GM12878 (cell line): ENCODE measurements around the gene FER1L5. TPM values are rescaled to one million over a fixed set of nuclear protein-coding genes. Genes with fewer than 3 reads are reported as not detected.

Experiments used
- ATAC-seq: fragments of 200-7000 bp; cut with Tn5 transposase; 3 replicates; pipeline ENCODE4 v1.9.1; 2020; ENCODE audit warnings: mild to moderate bottlenecking, moderate library complexity
- BruUV-seq: library from RNA; stranded (reverse); fragments of 400-500 nt; replicated peaks from 2 replicates; lab custom pipeline; 2021; lab: Mats Ljungman, UMichigan
- CTCF ChIA-PET: fragments of 300-600 bp; sonication (Branson Sonifier 250); formaldehyde crosslinking; extraction: SDS; loops from one replicate; lab custom pipeline; 2021; ENCODE audit warnings: inconsistent platforms; lab: Yijun Ruan, JAX
- POLR2A ChIA-PET: fragments of 350-600 bp; formaldehyde crosslinking; extraction: SDS; loops from one replicate; lab custom pipeline; 2021; ENCODE audit warnings: inconsistent platforms; lab: Charles Lee
- RAD21 ChIA-PET: fragments of 300-600 bp; sonication (Branson Sonifier 250); formaldehyde crosslinking; loops from one replicate; lab custom pipeline; 2023; ENCODE audit warnings: antibody characterized with exemption; ENCODE audit not compliant: unreplicated experiment; lab: Charles Lee
- SMC1A ChIA-PET: fragments of 300-600 bp; sonication (Branson Sonifier 250); formaldehyde crosslinking; loops from one replicate; lab custom pipeline; 2023; ENCODE audit not compliant: unreplicated experiment, uncharacterized antibody; lab: Charles Lee
- DNase-seq: peaks from one replicate; pipeline ENCODE4 v3.0.0-alpha.2; 2011; ENCODE audit warnings: low read depth, low spot score
- FAIRE-seq: peaks from 3 replicates; lab custom pipeline; 2011; peaks lifted over from hg19 to GRCh38; lab: Jason Lieb, UNC
- H2AFZ ChIP-seq: 2 replicates; pipeline ENCODE4 v1.6.0; 2011; ENCODE audit warnings: low read depth, low read length, control low read depth; ENCODE audit not compliant: control insufficient read depth
- H3K27ac ChIP-seq: 2 replicates; pipeline ENCODE4 v1.5.1; 2011; ENCODE audit warnings: control low read depth; ENCODE audit not compliant: control insufficient read depth, insufficient read depth
- H3K27me3 ChIP-seq, 2 experiments: replicated peaks in 1 of 2; 2 replicates each; pipeline versions ENCODE4 v1.6.0 to v1.6.1; 2011; ENCODE audit warnings: low read length in 1 of 2; ENCODE audit not compliant: control insufficient read depth in 2 of 2, insufficient read depth in 2 of 2
- H3K36me3 ChIP-seq, 2 experiments: 2 replicates each; pipeline ENCODE4 v1.5.1; 2011; ENCODE audit warnings: low read length in 1 of 2; ENCODE audit not compliant: control insufficient read depth in 2 of 2, insufficient read depth in 2 of 2
- H3K4me1 ChIP-seq: 2 replicates; pipeline ENCODE4 v1.6.1; 2011; ENCODE audit warnings: mild to moderate bottlenecking, low read length, moderate library complexity, mixed read lengths; ENCODE audit not compliant: control insufficient read depth, insufficient read depth
- H3K4me2 ChIP-seq: 2 replicates; pipeline ENCODE4 v1.6.0; 2011; ENCODE audit warnings: control low read depth; ENCODE audit not compliant: control insufficient read depth, insufficient read depth
- H3K4me3 ChIP-seq: fragments of 200-600 bp; sonication (generic); 2 replicates; pipeline ENCODE4 v1.5.1; 2016
- H3K79me2 ChIP-seq: 2 replicates; pipeline ENCODE4 v1.6.0; 2011; ENCODE audit warnings: low read length; ENCODE audit not compliant: control insufficient read depth, insufficient read depth
- H3K9ac ChIP-seq: 2 replicates; pipeline ENCODE4 v1.8.0; 2011; ENCODE audit warnings: low read length, control low read depth, mixed read lengths; ENCODE audit not compliant: control insufficient read depth, insufficient read depth
- H3K9me3 ChIP-seq: replicated peaks from 3 replicates; pipeline ENCODE4 v1.5.1; 2011; ENCODE audit warnings: mild to moderate bottlenecking, low read length; ENCODE audit not compliant: control insufficient read depth, insufficient read depth
- H4K20me1 ChIP-seq: 2 replicates; pipeline ENCODE4 v1.6.0; 2011; ENCODE audit not compliant: control insufficient read depth, insufficient read depth
- CHD4 ChIP-seq: fragments of 200-600 bp; sonication (generic); IDR thresholded peaks from 2 replicates; pipeline ENCODE4 v1.6.1; 2016; ENCODE audit warnings: mild to moderate bottlenecking
- FOXM1 ChIP-seq: IDR thresholded peaks from 2 replicates; pipeline ENCODE4 v1.6.1; 2012; ENCODE audit warnings: low read depth, mild to moderate bottlenecking, inconsistent platforms, low read length, moderate library complexity
- HDGF ChIP-seq: fragments of 450-650 bp; IDR thresholded peaks from 2 replicates; pipeline ENCODE4 v1.6.1; 2016; ENCODE audit warnings: antibody characterized with exemption
- RBBP5 ChIP-seq: fragments of 200-600 bp; sonication (generic); conservative IDR thresholded peaks from 2 replicates; pipeline ENCODE4 v1.6.1; 2016
- SREBF1 ChIP-seq: IDR thresholded peaks from 2 replicates; pipeline ENCODE4 v1.6.1; 2012; ENCODE audit warnings: mild to moderate bottlenecking, low read length
- SREBF2 ChIP-seq: IDR thresholded peaks from 2 replicates; pipeline ENCODE4 v1.6.1; 2012; ENCODE audit warnings: mild to moderate bottlenecking, low read length
- STAT3 ChIP-seq: IDR thresholded peaks from 2 replicates; pipeline ENCODE4 v1.6.1; 2011; ENCODE audit warnings: low read depth, low read length, improper control_type of control experiment
- WRNIP1 ChIP-seq: IDR thresholded peaks from 2 replicates; pipeline ENCODE4 v1.6.1; 2011; ENCODE audit warnings: low read depth, low read length, improper control_type of control experiment, borderline replicate concordance
- ZNF207 ChIP-seq: fragments of 450-650 bp; IDR thresholded peaks from 2 replicates; pipeline ENCODE4 v1.6.1; 2014; ENCODE audit warnings: antibody characterized with exemption, mild to moderate bottlenecking, borderline replicate concordance
- ZNF217 ChIP-seq: fragments of 450-650 bp; IDR thresholded peaks from 2 replicates; pipeline ENCODE4 v1.6.1; 2017; ENCODE audit warnings: antibody characterized with exemption, mild to moderate bottlenecking
- ZNF384 ChIP-seq: IDR thresholded peaks from 2 replicates; pipeline ENCODE4 v1.6.1; 2012; ENCODE audit warnings: low read depth, mild to moderate bottlenecking, low read length, improper control_type of control experiment, borderline replicate concordance
- ZSCAN29 ChIP-seq: fragments of 450-650 bp; IDR thresholded peaks from 2 replicates; pipeline ENCODE4 v1.6.1; 2017; ENCODE audit warnings: mild to moderate bottlenecking, moderate library complexity
- WGBS: methylation state at CpG from one replicate; pipeline ENCODE4 v1.1.6; 2016; ENCODE audit warnings: low lambda C conversion rate; ENCODE audit not compliant: insufficient replicate concordance, insufficient coverage; ENCODE audit errors: missing lambda C conversion rate; 5-methylcytosine and 5-hydroxymethylcytosine counted together
- in situ Hi-C: fragments of 300-500 bp; cut with MboI; formaldehyde crosslinking; loops from 9 replicates; pipeline ENCODE4 v1.14.3; 2018; ENCODE audit warnings: mixed read lengths
- intact Hi-C: fragments of 100-400 bp; cut with micrococcal nuclease; formaldehyde crosslinking; loops from one replicate; pipeline ENCODE4 v1.14.2; 2022; ENCODE audit not compliant: unreplicated experiment
- polyA plus RNA-seq, 11 experiments: library from polyadenylated mRNA; depleted of rRNA in 4 of 11; unstranded in 6 of 11; stranded (reverse) in 5 of 11; fragments of >200 nt; fragmentation: Nextera tagmentation in 4 of 11; fragmentation: Illumina TruSeq in 1 of 11; extraction: Ambion mirVana in 4 of 11; extraction: Trizol in 1 of 11; gene quantifications; 1 replicate in 1 of 11; 2 replicates in 10 of 11; pipeline versions ENCODE4 v1.2.1 to v1.2.3, GENCODE V29; 2011 to 2016; ENCODE audit warnings: inconsistent platforms in 2 of 11, missing spikeins in 2 of 11, low read depth in 1 of 11
- total RNA-seq, 4 experiments: library from RNA; depleted of rRNA in 3 of 4; stranded (reverse); fragments of >200 nt in 3 of 4; fragmentation: Illumina TruSeq in 1 of 4; extraction: Trizol in 1 of 4; gene quantifications; 2 replicates each; pipeline versions ENCODE4 v1.2.1 to v1.2.3, GENCODE V29; 2013 to 2021
- TF ChIP-seq, protein P1 (sequence below): IDR thresholded peaks from 2 replicates; pipeline ENCODE4 v1.6.1; 2012; ENCODE audit warnings: low read length, inconsistent platforms
- TF ChIP-seq, protein P2 (sequence below): IDR thresholded peaks from 2 replicates; pipeline ENCODE4 v1.6.1; 2011; ENCODE audit warnings: borderline replicate concordance, low read depth, mild to moderate bottlenecking, moderate library complexity, mixed read lengths, low read length; ENCODE audit not compliant: insufficient read depth; ENCODE audit errors: extremely low read length
- TF ChIP-seq, protein P3 (sequence below): fragments of 450-650 bp; formaldehyde crosslinking; IDR thresholded peaks from 2 replicates; pipeline ENCODE4 v1.4.0; 2022; ENCODE audit warnings: mild to moderate bottlenecking, moderate library complexity
- TF ChIP-seq, protein P4 (sequence below): IDR thresholded peaks from 2 replicates; pipeline ENCODE4 v1.6.1; 2012; ENCODE audit warnings: mild to moderate bottlenecking, low read depth, low read length

Gene FER1L5
- total and polyA plus RNA-seq, 10 of the 15 experiments (the other 5 are each of a cell fraction or from before 2014, with no cell fraction given): not detected

DNA sequence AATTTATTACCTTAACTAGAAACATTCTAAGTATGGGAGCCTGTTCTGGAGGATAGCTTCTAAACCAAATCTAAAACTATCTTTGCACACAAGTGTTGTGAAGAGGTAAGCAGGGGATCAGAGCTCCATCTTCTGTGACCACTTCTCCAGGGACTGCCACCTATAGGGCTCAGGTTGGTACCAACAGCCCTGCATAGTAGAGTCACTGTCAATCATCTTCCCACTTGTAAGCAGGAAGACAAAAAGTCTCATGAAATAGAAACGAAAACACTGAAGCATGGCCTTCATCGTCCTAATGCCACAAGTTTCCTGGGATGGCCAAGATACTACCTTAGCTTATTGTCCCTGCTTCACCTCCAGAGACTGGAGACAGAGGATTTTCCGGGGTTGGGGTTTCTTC lies 48.3 kb upstream of the FER1L5 start:
- Histone ChIP-seq H3K9ac (no peak overlapping the region), H3K4me2 (no peak overlapping the region), H3K4me3 (no peak overlapping the region), H3K9me3 (no peaks in the 10 kb centered on the region), H3K4me1 (no peaks in the 10 kb centered on the region), H3K27me3 (no peaks in the 10 kb centered on the region), H3K79me2 (no peaks in the 10 kb centered on the region), H2AFZ (no peak overlapping the region), H4K20me1 (no peaks in the 10 kb centered on the region), H3K36me3 (peaks cover 22 to 37% of the 10 kb centered on the region in 2 experiments), H3K27ac (no peak overlapping the region)
- ChIA-PET POLR2A (no interaction called here), CTCF (interaction anchor here (0.6 to 1.4 kb wide), 2 partner anchors 11 to 420 kb away, joined by 3 to 5 read pairs; no protein-coding TSS in a partner anchor), RAD21 (no interaction called here), SMC1A (interaction anchor here (0.5 to 1.6 kb wide), 6 partner anchors 10 to 561 kb away, joined by 3 to 5 read pairs (median 3); no protein-coding TSS in a partner anchor)
- ATAC-seq (no peak), DNase-seq (no peak), FAIRE-seq (no peak)
- TF ChIP-seq SREBF1 (no peak), FOXM1 (no peak), ZNF217 (no peak), RBBP5 (no peak), CHD4 (no peak), SREBF2 (no peak), STAT3 (no peak), HDGF (no peak), ZNF384 (no peak), WRNIP1 (no peak), ZNF207 (no peak), ZSCAN29 (no peak)
- TF ChIP-seq, protein P1, sequence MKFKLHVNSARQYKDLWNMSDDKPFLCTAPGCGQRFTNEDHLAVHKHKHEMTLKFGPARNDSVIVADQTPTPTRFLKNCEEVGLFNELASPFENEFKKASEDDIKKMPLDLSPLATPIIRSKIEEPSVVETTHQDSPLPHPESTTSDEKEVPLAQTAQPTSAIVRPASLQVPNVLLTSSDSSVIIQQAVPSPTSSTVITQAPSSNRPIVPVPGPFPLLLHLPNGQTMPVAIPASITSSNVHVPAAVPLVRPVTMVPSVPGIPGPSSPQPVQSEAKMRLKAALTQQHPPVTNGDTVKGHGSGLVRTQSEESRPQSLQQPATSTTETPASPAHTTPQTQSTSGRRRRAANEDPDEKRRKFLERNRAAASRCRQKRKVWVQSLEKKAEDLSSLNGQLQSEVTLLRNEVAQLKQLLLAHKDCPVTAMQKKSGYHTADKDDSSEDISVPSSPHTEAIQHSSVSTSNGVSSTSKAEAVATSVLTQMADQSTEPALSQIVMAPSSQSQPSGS: no peak
- TF ChIP-seq, protein P2, sequence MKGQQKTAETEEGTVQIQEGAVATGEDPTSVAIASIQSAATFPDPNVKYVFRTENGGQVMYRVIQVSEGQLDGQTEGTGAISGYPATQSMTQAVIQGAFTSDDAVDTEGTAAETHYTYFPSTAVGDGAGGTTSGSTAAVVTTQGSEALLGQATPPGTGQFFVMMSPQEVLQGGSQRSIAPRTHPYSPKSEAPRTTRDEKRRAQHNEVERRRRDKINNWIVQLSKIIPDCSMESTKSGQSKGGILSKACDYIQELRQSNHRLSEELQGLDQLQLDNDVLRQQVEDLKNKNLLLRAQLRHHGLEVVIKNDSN: no peak
- TF ChIP-seq, protein P3, sequence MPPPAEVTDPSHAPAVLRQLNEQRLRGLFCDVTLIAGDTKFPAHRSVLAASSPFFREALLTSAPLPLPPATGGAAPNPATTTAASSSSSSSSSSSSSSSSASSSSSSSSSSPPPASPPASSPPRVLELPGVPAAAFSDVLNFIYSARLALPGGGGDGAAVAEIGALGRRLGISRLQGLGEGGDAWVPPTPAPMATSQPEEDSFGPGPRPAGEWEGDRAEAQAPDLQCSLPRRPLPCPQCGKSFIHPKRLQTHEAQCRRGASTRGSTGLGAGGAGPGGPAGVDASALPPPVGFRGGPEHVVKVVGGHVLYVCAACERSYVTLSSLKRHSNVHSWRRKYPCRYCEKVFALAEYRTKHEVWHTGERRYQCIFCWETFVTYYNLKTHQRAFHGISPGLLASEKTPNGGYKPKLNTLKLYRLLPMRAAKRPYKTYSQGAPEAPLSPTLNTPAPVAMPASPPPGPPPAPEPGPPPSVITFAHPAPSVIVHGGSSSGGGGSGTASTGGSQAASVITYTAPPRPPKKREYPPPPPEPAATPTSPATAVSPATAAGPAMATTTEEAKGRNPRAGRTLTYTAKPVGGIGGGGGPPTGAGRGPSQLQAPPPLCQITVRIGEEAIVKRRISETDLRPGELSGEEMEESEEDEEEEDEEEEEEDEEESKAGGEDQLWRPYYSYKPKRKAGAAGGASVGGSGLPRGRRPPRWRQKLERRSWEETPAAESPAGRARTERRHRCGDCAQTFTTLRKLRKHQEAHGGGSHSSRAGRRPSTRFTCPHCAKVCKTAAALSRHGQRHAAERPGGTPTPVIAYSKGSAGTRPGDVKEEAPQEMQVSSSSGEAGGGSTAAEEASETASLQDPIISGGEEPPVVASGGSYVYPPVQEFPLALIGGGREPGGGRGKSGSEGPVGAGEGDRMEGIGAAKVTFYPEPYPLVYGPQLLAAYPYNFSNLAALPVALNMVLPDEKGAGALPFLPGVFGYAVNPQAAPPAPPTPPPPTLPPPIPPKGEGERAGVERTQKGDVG (CRISPR knock-in tag): no peak
- TF ChIP-seq, protein P4, sequence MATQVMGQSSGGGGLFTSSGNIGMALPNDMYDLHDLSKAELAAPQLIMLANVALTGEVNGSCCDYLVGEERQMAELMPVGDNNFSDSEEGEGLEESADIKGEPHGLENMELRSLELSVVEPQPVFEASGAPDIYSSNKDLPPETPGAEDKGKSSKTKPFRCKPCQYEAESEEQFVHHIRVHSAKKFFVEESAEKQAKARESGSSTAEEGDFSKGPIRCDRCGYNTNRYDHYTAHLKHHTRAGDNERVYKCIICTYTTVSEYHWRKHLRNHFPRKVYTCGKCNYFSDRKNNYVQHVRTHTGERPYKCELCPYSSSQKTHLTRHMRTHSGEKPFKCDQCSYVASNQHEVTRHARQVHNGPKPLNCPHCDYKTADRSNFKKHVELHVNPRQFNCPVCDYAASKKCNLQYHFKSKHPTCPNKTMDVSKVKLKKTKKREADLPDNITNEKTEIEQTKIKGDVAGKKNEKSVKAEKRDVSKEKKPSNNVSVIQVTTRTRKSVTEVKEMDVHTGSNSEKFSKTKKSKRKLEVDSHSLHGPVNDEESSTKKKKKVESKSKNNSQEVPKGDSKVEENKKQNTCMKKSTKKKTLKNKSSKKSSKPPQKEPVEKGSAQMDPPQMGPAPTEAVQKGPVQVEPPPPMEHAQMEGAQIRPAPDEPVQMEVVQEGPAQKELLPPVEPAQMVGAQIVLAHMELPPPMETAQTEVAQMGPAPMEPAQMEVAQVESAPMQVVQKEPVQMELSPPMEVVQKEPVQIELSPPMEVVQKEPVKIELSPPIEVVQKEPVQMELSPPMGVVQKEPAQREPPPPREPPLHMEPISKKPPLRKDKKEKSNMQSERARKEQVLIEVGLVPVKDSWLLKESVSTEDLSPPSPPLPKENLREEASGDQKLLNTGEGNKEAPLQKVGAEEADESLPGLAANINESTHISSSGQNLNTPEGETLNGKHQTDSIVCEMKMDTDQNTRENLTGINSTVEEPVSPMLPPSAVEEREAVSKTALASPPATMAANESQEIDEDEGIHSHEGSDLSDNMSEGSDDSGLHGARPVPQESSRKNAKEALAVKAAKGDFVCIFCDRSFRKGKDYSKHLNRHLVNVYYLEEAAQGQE: no peak
- intact Hi-C loops: no loop called here
- BruUV-seq: no TSS peak
- 89% methylated on average over 3 of the region's 3 CpGs for WGBS
- in situ Hi-C loops: no loop called here
